Stomach (tissue), 9 donors: ENCODE data around the gene PIGR. TPM values are rescaled to one million over a fixed set of nuclear protein-coding genes. Genes with fewer than 3 reads are reported as not detected.

Experiments used
- DNase-seq, 2 donors: peaks; one replicate each; pipeline versions ENCODE4 v3.0.0 to v3.0.0-alpha.2; 2013 to 2019
- H3K27ac ChIP-seq, 5 donors: fragments of 200-600 bp in 4 of 5; sonication (generic) in 4 of 5; one replicate each; pipeline ENCODE4 v1.5.1; 2013 to 2019; ENCODE audit warnings: mild to moderate bottlenecking in 1 of 5, moderate library complexity in 1 of 5
- H3K27me3 ChIP-seq, 3 donors: fragments of 200-600 bp; sonication (generic); one replicate each; pipeline ENCODE4 v1.5.1; 2017 to 2019; ENCODE audit warnings: mixed run types in 1 of 3
- H3K36me3 ChIP-seq, 4 donors: fragments of 200-600 bp; sonication (generic); 1 replicate in 3 of 4; 2 replicates in 1 of 4; pipeline ENCODE4 v1.5.1; 2016 to 2019
- H3K4me1 ChIP-seq, 4 donors: fragments of 200-600 bp; sonication (generic); one replicate each; pipeline ENCODE4 v1.5.1; 2016 to 2019
- H3K4me3 ChIP-seq, 4 donors: fragments of 200-600 bp; sonication (generic) in 3 of 4; one replicate each; pipeline ENCODE4 v1.5.1; 2016 to 2019; ENCODE audit warnings: mild to moderate bottlenecking in 1 of 4
- H3K9me3 ChIP-seq, 4 donors: fragments of 200-600 bp; sonication (generic); one replicate each; pipeline ENCODE4 v1.5.1; 2016 to 2019
- CTCF ChIP-seq, 7 experiments: fragments of 450-650 bp in 4 of 7; fragments of 200-600 bp in 3 of 7; sonication (generic) in 3 of 7; IDR thresholded peaks; one replicate each; pipeline ENCODE4 v1.5.1; 2016 to 2019; ENCODE audit warnings: antibody characterized with exemption in 7 of 7, control low read depth in 2 of 7, mild to moderate bottlenecking in 1 of 7
- EP300 ChIP-seq: sonication (generic); formaldehyde crosslinking; IDR thresholded peaks from one replicate; pipeline ENCODE4 v1.6.1; 2017; ENCODE audit warnings: antibody characterized with exemption
- POLR2A ChIP-seq, 4 donors: fragments of 450-650 bp; IDR thresholded peaks; one replicate each; pipeline ENCODE4 v1.6.1; 2016; ENCODE audit warnings: antibody characterized with exemption in 4 of 4, control low read depth in 2 of 4, mild to moderate bottlenecking in 1 of 4, moderate library complexity in 1 of 4
- POLR2AphosphoS5 ChIP-seq, 3 donors: sonication (generic); formaldehyde crosslinking; IDR thresholded peaks; one replicate each; pipeline ENCODE4 v1.6.1; 2016; ENCODE audit warnings: antibody characterized with exemption in 3 of 3
- WGBS, 5 donors: extraction: QIAGEN DNeasy Blood & Tissue Kit in 3 of 5; methylation state at CpG; one replicate each; pipeline versions ENCODE4 v1.1.5 to v1.1.7; 2013 to 2018; 5-methylcytosine and 5-hydroxymethylcytosine counted together
- intact Hi-C: fragments of 100-400 bp; cut with DNase I; formaldehyde crosslinking; loops from one replicate; pipeline ENCODE4 v1.15.1; 2023; ENCODE audit warnings: low total_unique reads
- polyA plus RNA-seq, 3 donors: library from polyadenylated mRNA; stranded (reverse); fragments of 200-250 nt; gene quantifications; one replicate each; pipeline ENCODE4 v1.2.3, GENCODE V29; 2013
- total RNA-seq, 5 donors: library from RNA; depleted of rRNA; stranded (reverse); fragments of >200 nt; gene quantifications; one replicate each; pipeline versions ENCODE4 v1.1.0 to v1.2.3, GENCODE V29; 2014 to 2016
- donor health status: healthy with polysubstance abuse.
- donor health status: Bipolar disorder and iron deficiency.
- donor health status: healthy.

Gene PIGR
- total and polyA plus RNA-seq, 8 donors = 6.3 to 3,112 (median 163) TPM

DNA sequence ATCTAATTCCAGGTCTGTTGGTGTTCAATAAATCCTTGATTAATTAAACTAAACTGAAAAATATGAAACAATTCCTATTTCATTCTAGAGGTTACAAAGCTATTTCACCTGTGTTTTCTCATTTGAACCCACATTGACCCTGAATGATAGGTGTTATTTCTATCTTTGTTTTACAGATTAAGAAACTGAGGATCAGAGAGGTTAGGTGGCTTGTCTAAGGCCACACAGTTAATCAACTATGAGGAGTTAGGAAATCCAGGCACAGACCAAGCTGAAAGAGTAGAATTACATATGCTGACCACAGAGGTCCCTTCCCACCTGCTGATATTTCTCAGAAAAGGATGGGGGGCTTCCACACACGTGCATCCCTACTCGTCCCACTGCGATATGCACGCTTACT, 487 bp downstream of the PIGR start:
- peak overlapping the region; percentile 53 to 85 (median 79) for H3K27ac ChIP-seq

GRCh38 chr1:206944703-206945102, 1.6 kb downstream of the PIGR start:
- Histone ChIP-seq H3K4me3 (peak overlapping the region; percentile 24 to 62 (median 48)), H3K27me3 (peaks cover 0 to 6% (median 0%) of the 10 kb centered on the region in 3 donors), H3K27ac (peak overlapping the region in 4 of 5 donors; percentile 72 to 85 (median 80)), H3K36me3 (peaks cover 0 to 5% (median 0%) of the 10 kb centered on the region in 4 donors), H3K9me3 (no peaks in the 10 kb centered on the region), H3K4me1 (peaks cover 17 to 44% (median 22%) of the 10 kb centered on the region in 4 donors)
- WGBS, 5 donors = 23 to 48% (median 30%) methylated on average over 5 of the region's 5 CpGs
- intact Hi-C loops = no loop called here
- no peak for DNase-seq
- TF ChIP-seq POLR2A (IDR thresholded peaks at IDR 0.05) = no peak
- no peak for TF ChIP-seq CTCF (IDR thresholded peaks at IDR 0.05)
- TF ChIP-seq EP300 = no peak
- TF ChIP-seq POLR2AphosphoS5 (IDR thresholded peaks at IDR 0.05) = no peak

More for the DNA sequence above, 487 bp downstream of the PIGR start:
- peaks cover 0 to 3% (median 0%) of the 10 kb centered on the region in 4 donors for H3K36me3 ChIP-seq
- H3K4me1 ChIP-seq = peaks cover 9 to 35% (median 14%) of the 10 kb centered on the region in 4 donors
- H3K9me3 ChIP-seq = no peaks in the 10 kb centered on the region
- intact Hi-C loops = no loop called here
- no peak for DNase-seq
- no peak for TF ChIP-seq POLR2AphosphoS5 (IDR thresholded peaks at IDR 0.05)
- TF ChIP-seq EP300 = no peak
- no peak for TF ChIP-seq CTCF (IDR thresholded peaks at IDR 0.05)
- 31 to 49% (median 41%) methylated on average over 4 of the region's 4 CpGs for WGBS, 5 donors
- peak overlapping the region; percentile 24 to 62 (median 48) for H3K4me3 ChIP-seq
- peaks cover 0 to 6% (median 0%) of the 10 kb centered on the region in 3 donors for H3K27me3 ChIP-seq

DNA sequence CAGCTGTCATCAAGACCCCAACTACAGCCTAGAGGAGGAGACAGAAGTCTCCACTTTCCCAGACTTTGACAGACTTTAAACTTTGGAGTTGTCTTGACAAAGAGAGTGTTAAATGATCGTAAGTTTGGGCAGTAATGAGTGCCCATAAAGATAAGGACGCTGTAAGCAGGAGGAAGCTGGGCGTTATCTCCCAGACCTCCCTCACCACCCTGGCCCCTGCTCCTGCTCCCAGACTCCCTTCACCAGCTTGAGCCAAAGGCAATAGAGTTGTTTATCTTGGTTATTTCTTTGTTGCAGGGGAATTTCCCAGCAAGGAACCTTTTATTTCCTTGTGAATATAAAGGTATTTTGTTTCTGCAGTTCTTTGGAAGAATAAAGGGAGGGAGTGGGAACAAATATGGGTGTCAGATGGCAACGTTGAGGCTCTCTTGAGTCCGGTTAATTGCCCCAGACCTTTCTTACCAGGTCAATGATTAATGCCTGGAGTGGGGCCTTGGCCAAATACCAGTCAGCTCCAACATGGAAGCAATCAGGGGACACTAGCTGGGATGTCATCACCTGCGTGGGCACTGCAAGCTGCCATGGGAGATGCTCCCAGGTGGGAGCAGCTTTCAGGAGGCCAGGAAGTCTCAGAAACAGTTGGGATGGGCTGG, 4.4 kb downstream of the PIGR start:
- H3K4me1 ChIP-seq = peaks cover 22 to 58% (median 23%) of the 10 kb centered on the region in 4 donors
- peak overlapping the region; percentile 58 to 85 (median 79) for H3K27ac ChIP-seq
- no peak for TF ChIP-seq POLR2A (IDR thresholded peaks at IDR 0.05)
- peak in 2 of 3 donors; percentile 61 to 73 for TF ChIP-seq POLR2AphosphoS5 (IDR thresholded peaks at IDR 0.05)
- H3K36me3 ChIP-seq = peaks cover 0 to 32% (median 11%) of the 10 kb centered on the region in 4 donors
- WGBS, 5 donors = 16 to 36% (median 20%) methylated on average over 6 of the region's 6 CpGs
- peak; percentile 71 to 75 for DNase-seq
- H3K9me3 ChIP-seq = no peaks in the 10 kb centered on the region
- peaks cover 0 to 6% (median 0%) of the 10 kb centered on the region in 3 donors for H3K27me3 ChIP-seq
- peak overlapping the region in 1 of 4 donors; percentile 62 for H3K4me3 ChIP-seq
- intact Hi-C loops = no loop called here

GRCh38 chr1:206940588-206940936, 5.7 kb downstream of the PIGR start:
- DNase-seq = no peak
- Histone ChIP-seq H3K36me3 (peaks cover 0 to 45% (median 15%) of the 10 kb centered on the region in 4 donors), H3K27me3 (peaks cover 0 to 6% (median 0%) of the 10 kb centered on the region in 3 donors), H3K4me3 (peak overlapping the region in 1 of 4 donors; percentile 62), H3K4me1 (peaks cover 22 to 60% (median 23%) of the 10 kb centered on the region in 4 donors), H3K27ac (peak overlapping the region in 4 of 5 donors; percentile 6 to 85 (median 40)), H3K9me3 (no peaks in the 10 kb centered on the region)
- 68 to 88% (median 81%) methylated on average over 3 of the region's 3 CpGs for WGBS, 5 donors
- TF ChIP-seq CTCF (IDR thresholded peaks at IDR 0.05) (no peak), POLR2AphosphoS5 (IDR thresholded peaks at IDR 0.05) (no peak), EP300 (no peak), POLR2A (IDR thresholded peaks at IDR 0.05) (no peak)
- intact Hi-C loops = no loop called here
